Stimulated activated CD4-positive, alpha-beta T cell treated with anti-CD3 and anti-CD28 coated beads, TNF-alpha, amount 100 ng/mL, for 48 hours (primary cell): ENCODE measurements around the gene INO80.
A peak's percentile ranks its signal among the peaks of the same experiment; 100 is the strongest.
"Not testable (repeated sequence)": the region's sequence is repeated elsewhere in the genome, so short reads cannot be mapped to it uniquely, and the experiment has no call there.

Source experiments
- DNase-seq, 3 donors: peaks; one replicate each; pipeline ENCODE4 v3.0.0-alpha.2; 2020; ENCODE audit warnings: low read depth in 3 of 3

The INO80 gene

GRCh38 chr15:40964634-40965033 lies 151.4 kb downstream of the INO80 start:
- no peak for DNase-seq

- no peak for DNase-seq
These were observed 152.1 kb downstream of the INO80 start for GRCh38 chr15:40964006-40964405.

GRCh38 chr15:40963201-40963600 lies 152.9 kb downstream of the INO80 start:
- DNase-seq = no peak

- not testable (repeated sequence) for DNase-seq
These were observed 153.8 kb downstream of the INO80 start for GRCh38 chr15:40962317-40962716.

GRCh38 chr15:40961740-40962139 lies 154.3 kb downstream of the INO80 start:
- not testable (repeated sequence) for DNase-seq

- no peak for DNase-seq
These were observed 155.2 kb downstream of the INO80 start for GRCh38 chr15:40960925-40961324.

GRCh38 chr15:40960151-40960885 lies 155.8 kb downstream of the INO80 start:
- DNase-seq = no peak

- DNase-seq = no peak
These were observed 156.5 kb downstream of the INO80 start for GRCh38 chr15:40959331-40960141.

- no peak for DNase-seq
These were observed 157.4 kb downstream of the INO80 start for GRCh38 chr15:40958723-40959122.

- DNase-seq = no peak
These were observed 157.9 kb downstream of the INO80 start for GRCh38 chr15:40958146-40958545.

- no peak for DNase-seq
These were observed 158.5 kb downstream of the INO80 start for GRCh38 chr15:40957581-40958051.

- no peak for DNase-seq
These were observed 159.0 kb downstream of the INO80 start for GRCh38 chr15:40957041-40957555.

- DNase-seq = no peak
These were observed 159.5 kb downstream of the INO80 start for GRCh38 chr15:40956541-40956982.

- no peak for DNase-seq
These were observed 160.0 kb downstream of the INO80 start for GRCh38 chr15:40955930-40956540.

- DNase-seq = no peak
These were observed 160.8 kb downstream of the INO80 start for GRCh38 chr15:40955141-40955903.

GRCh38 chr15:40954158-40954848 lies 161.8 kb downstream of the INO80 start:
- not testable (repeated sequence) for DNase-seq

GRCh38 chr15:40953713-40954074 lies 162.4 kb downstream of the INO80 start:
- DNase-seq = no peak

GRCh38 chr15:40952901-40953712 lies 163.0 kb downstream of the INO80 start, which contains the start of gene CHAC1:
CHAC1 (plus strand) TSS chr15:40953471; CDS start chr15:40953584, 113 bp downstream.
- peak; percentile 92 to 97 (median 96) for DNase-seq

- no peak for DNase-seq
These were observed 163.7 kb downstream of the INO80 start for GRCh38 chr15:40952301-40952900.
